ENCODE results near the gene MGAT5B.
A peak's percentile ranks its signal among the peaks of the same experiment; 100 is the strongest.

Gene MGAT5B

GRCh38 chr17:76906463-76906862, 38.3 kb downstream of the MGAT5B start:
- Histone ChIP-seq H3K27me3 (no peaks in the 10 kb centered on the region), H3K9me3 (no peaks in the 10 kb centered on the region), H3K4me1 (peaks cover 8% of the 10 kb centered on the region; the same call in 1 of the 2 replicates), H3K4me3 (ENCODE audit: low read depth, low read length) (no peak overlapping the region), H3K36me3 (peaks cover 37% of the 10 kb centered on the region)
- DNase-seq: no peak
- no peak for TF ChIP-seq CTCF (IDR thresholded peaks at IDR 0.05; ENCODE audit: low read depth, low read length)

GRCh38 chr17:76907352-76907751, 39.1 kb downstream of the MGAT5B start:
- TF ChIP-seq CTCF (IDR thresholded peaks at IDR 0.05; ENCODE audit: low read depth, low read length): no peak
- H3K36me3 ChIP-seq: peaks cover 37% of the 10 kb centered on the region
- DNase-seq: no peak

DNA sequence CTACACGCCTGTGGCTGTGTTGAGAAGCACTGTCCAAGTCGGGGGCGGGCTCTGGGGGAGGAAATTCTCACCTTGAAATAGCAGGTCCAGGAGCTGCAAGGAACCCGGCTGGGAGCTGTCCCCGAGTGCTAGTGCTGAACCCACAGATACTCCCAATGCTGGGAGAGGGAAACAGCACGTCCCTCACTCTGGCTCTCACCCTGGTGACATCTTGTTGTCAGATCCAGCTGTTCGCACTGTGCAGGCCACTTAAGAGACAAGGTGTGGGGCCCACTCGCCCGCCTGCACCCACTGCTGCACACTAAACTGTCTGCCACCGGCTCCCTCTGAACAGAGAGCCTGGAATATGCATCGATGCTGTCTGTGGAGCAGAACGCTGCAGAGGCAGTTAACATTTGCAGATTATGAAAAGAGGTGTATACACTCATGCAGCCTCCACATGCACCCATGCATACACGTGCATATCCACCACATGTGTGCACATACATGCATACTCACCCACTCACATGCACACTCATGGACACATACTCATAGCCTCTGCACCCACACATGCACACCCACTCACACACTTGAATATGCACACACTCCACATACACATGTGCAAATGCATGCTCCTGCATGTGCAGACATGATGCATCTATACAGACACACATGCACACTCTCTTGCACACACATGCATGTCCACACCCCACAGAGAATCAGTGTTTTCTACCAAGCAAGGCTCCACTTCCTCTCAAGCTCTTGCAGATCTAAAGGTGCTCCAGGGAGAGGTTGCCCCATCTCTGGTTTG, 42.0 kb downstream of the MGAT5B start:
- no peaks in the 10 kb centered on the region for H3K27me3 ChIP-seq
- H3K36me3 ChIP-seq: peaks cover 15% of the 10 kb centered on the region
- no peak for DNase-seq
- TF ChIP-seq CTCF (IDR thresholded peaks at IDR 0.05; ENCODE audit: low read depth, low read length): no peak
- peaks cover 2% of the 10 kb centered on the region; the same call in 1 of the 2 replicates for H3K4me1 ChIP-seq
- H3K4me3 ChIP-seq (ENCODE audit: low read depth, low read length): no peak overlapping the region
- no peaks in the 10 kb centered on the region for H3K9me3 ChIP-seq

More at GRCh38 chr17:76907352-76907751, 39.1 kb downstream of the MGAT5B start:
- Histone ChIP-seq H3K4me1 (peaks cover 8% of the 10 kb centered on the region; the same call in 1 of the 2 replicates), H3K4me3 (ENCODE audit: low read depth, low read length) (no peak overlapping the region), H3K9me3 (no peaks in the 10 kb centered on the region), H3K27me3 (no peaks in the 10 kb centered on the region)

DNA sequence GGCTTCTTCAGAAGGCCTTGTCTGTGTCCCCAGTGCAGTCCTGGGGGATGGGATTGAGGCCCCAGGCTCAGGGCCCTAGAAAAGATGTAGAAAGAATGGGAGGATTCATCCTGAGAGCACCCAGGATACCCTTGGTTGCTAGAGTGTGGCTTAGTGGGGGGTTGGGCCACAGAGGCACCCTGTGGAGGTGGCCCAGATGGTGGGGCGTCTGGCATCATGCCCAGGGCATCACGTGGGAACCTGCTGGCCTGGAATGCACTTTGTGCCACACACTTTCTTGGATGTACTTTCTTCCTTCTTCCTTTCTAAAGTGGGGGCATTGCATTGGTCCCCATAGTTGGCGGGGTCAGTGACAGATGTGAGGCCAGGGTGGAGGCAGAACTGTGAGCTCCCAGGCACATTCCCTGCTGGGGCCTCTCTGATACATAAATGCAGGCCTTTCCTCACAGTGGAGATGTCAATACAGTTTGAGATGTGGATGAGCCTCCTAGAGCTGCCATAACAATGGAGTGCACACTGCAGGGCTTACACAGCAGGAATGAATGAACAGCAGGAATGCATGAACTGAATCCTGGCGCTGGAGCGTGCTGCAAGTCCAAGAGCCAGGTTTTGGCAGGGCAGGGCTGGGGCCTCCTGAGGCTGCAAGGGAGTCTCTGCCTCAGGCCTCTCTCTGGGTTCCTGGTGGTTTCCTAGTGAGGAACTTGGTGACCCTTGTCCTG, 43.3 kb downstream of the MGAT5B start:
- Histone ChIP-seq H3K4me3 (ENCODE audit: low read depth, low read length) (no peak overlapping the region), H3K9me3 (no peaks in the 10 kb centered on the region), H3K27me3 (no peaks in the 10 kb centered on the region), H3K4me1 (peaks cover 2% of the 10 kb centered on the region; the same call in 1 of the 2 replicates), H3K36me3 (peaks cover 6% of the 10 kb centered on the region)
- peak; percentile 49 for DNase-seq
- no peak for TF ChIP-seq CTCF (IDR thresholded peaks at IDR 0.05; ENCODE audit: low read depth, low read length)

- Histone ChIP-seq H3K9me3 (no peaks in the 10 kb centered on the region), H3K4me1 (peaks cover 2% of the 10 kb centered on the region; the same call in 1 of the 2 replicates), H3K4me3 (ENCODE audit: low read depth, low read length) (no peak overlapping the region), H3K36me3 (peaks cover 4% of the 10 kb centered on the region), H3K27me3 (no peaks in the 10 kb centered on the region)
- DNase-seq: no peak
- TF ChIP-seq CTCF (IDR thresholded peaks at IDR 0.05; ENCODE audit: low read depth, low read length): no peak
These were observed 44.4 kb downstream of the MGAT5B start for GRCh38 chr17:76912421-76913164.

Data from BE2C (cell line).